Lower lobe of right lung (tissue), 2 donors: Measurements from ENCODE around the gene BTBD10. TPM values are rescaled to one million over a fixed set of nuclear protein-coding genes. Genes with fewer than 3 reads are reported as not detected.

ENCODE experiments used
- ATAC-seq, 2 donors: fragments of 200-7000 bp; cut with Tn5 transposase; one replicate each; pipeline ENCODE4 v1.9.1; 2020 to 2022; ENCODE audit warnings: mild to moderate bottlenecking in 2 of 2, moderate library complexity in 2 of 2
- DNase-seq: peaks from one replicate; pipeline ENCODE4 v3.0.0-alpha.2; 2020
- H3K27ac ChIP-seq: fragments of 200-600 bp; one replicate; pipeline ENCODE4 v1.8.0; 2022
- H3K27me3 ChIP-seq: fragments of 200-600 bp; one replicate; pipeline ENCODE4 v1.8.0; 2022; ENCODE audit warnings: low read depth
- H3K36me3 ChIP-seq: fragments of 200-600 bp; one replicate; pipeline ENCODE4 v1.8.0; 2022; ENCODE audit warnings: mild to moderate bottlenecking
- H3K4me1 ChIP-seq: fragments of 200-600 bp; one replicate; pipeline ENCODE4 v1.8.0; 2022
- H3K4me3 ChIP-seq: fragments of 200-600 bp; one replicate; pipeline ENCODE4 v1.8.0; 2022; ENCODE audit warnings: mild to moderate bottlenecking
- H3K9me3 ChIP-seq: fragments of 200-600 bp; one replicate; pipeline ENCODE4 v1.8.0; 2022
- CTCF ChIP-seq: fragments of 200-600 bp; IDR thresholded peaks from one replicate; pipeline ENCODE4 v1.8.0; 2022; ENCODE audit warnings: antibody characterized with exemption, mild to moderate bottlenecking
- intact Hi-C: fragments of 100-400 bp; cut with DNase I; formaldehyde crosslinking; loops from one replicate; pipeline ENCODE4 v1.11.0; 2022
- total RNA-seq: library from RNA; stranded (reverse); fragmentation: NEBNext Ultra II Directional; extraction: Animal tissue kit (Norgen Biotek cat#: 25700); gene quantifications from one replicate; pipeline ENCODE4 v1.2.1, GENCODE V29; 2021
- donor health status: DM: no; HTN: yes; CAD: no; lungs with severe emphysema.

BTBD10 gene
- total RNA-seq, 1 donor from 2014 or later, result 25.1 TPM

- peaks cover 7% of the 10 kb centered on the region for H3K9me3 ChIP-seq
- intact Hi-C loops, result no loop called here
- no peaks in the 10 kb centered on the region for H3K36me3 ChIP-seq
- ATAC-seq, result no peak
- H3K27ac ChIP-seq, result no peak overlapping the region
- DNase-seq, result no peak
- no peaks in the 10 kb centered on the region for H3K27me3 ChIP-seq
- no peaks in the 10 kb centered on the region for H3K4me1 ChIP-seq
- H3K4me3 ChIP-seq, result no peak overlapping the region
- TF ChIP-seq CTCF, result no peak
Measured at GRCh38 chr11:13433437-13433836, 29.6 kb downstream of the BTBD10 start.

- no peak for ATAC-seq
- no peak for DNase-seq
- H3K36me3 ChIP-seq, result no peaks in the 10 kb centered on the region
- TF ChIP-seq CTCF, result no peak
- H3K9me3 ChIP-seq, result peaks cover 15% of the 10 kb centered on the region
- intact Hi-C loops, result no loop called here
- H3K4me1 ChIP-seq, result no peaks in the 10 kb centered on the region
- H3K27me3 ChIP-seq, result no peaks in the 10 kb centered on the region
- H3K27ac ChIP-seq, result no peak overlapping the region
- no peak overlapping the region for H3K4me3 ChIP-seq
Measured at GRCh38 chr11:13429836-13430235, 33.2 kb downstream of the BTBD10 start.

GRCh38 chr11:13429288-13429687 is 33.7 kb downstream of the BTBD10 start:
- TF ChIP-seq CTCF, result no peak
- peaks cover 15% of the 10 kb centered on the region for H3K9me3 ChIP-seq
- no peak overlapping the region for H3K27ac ChIP-seq
- no peak overlapping the region for H3K4me3 ChIP-seq
- intact Hi-C loops, result no loop called here
- no peak for DNase-seq
- no peaks in the 10 kb centered on the region for H3K27me3 ChIP-seq
- H3K4me1 ChIP-seq, result no peaks in the 10 kb centered on the region
- no peaks in the 10 kb centered on the region for H3K36me3 ChIP-seq
- ATAC-seq, result no peak

DNA sequence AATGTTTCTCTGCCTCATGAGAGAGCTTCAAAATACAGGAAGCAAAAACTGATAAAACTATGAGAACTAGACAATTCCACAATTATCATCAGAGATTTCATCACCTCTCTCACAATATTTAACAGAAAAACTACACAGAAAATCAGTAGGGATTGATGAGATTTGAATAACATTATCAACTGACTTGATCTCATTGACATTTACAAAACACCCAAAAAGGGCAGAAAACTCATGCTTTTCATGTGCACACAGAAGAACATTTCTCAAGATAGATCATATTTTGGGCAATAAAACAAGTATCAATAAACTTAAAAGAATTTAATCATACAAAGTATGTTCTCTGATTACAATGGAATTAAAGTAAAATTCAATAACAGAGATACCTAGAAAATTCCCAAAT is 35.6 kb downstream of the BTBD10 start:
- TF ChIP-seq CTCF, result no peak
- H3K9me3 ChIP-seq, result peaks cover 15% of the 10 kb centered on the region
- intact Hi-C loops, result no loop called here
- H3K4me3 ChIP-seq, result no peak overlapping the region
- no peaks in the 10 kb centered on the region for H3K36me3 ChIP-seq
- H3K4me1 ChIP-seq, result no peaks in the 10 kb centered on the region
- DNase-seq, result no peak
- no peak overlapping the region for H3K27ac ChIP-seq
- ATAC-seq, result no peak
- no peaks in the 10 kb centered on the region for H3K27me3 ChIP-seq

DNA sequence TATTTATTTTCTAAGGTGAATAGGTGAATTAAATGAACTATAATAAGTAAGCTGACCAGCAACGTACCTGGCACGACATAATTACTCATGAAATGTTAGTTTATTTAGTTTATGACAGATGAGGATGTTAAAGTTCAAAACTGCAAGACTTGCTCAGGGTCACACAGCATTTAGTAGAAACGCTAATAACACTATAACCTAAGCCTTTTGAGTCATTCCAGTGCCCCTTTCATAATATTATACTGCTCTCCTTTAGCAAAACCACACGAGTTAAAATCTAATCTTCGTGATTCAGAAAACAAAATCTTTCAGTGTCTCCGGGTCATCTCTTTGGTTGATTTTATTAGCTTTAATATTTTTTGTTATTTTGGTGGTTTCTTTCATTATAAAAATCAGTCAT is 39.6 kb downstream of the BTBD10 start:
- ATAC-seq (no peak), DNase-seq (no peak)
- Histone ChIP-seq H3K4me1 (no peaks in the 10 kb centered on the region), H3K9me3 (peaks cover 7% of the 10 kb centered on the region), H3K27ac (no peak overlapping the region), H3K36me3 (peaks cover 14% of the 10 kb centered on the region), H3K27me3 (no peaks in the 10 kb centered on the region), H3K4me3 (no peak overlapping the region)
- TF ChIP-seq CTCF, result no peak
- intact Hi-C loops, result no loop called here

DNA sequence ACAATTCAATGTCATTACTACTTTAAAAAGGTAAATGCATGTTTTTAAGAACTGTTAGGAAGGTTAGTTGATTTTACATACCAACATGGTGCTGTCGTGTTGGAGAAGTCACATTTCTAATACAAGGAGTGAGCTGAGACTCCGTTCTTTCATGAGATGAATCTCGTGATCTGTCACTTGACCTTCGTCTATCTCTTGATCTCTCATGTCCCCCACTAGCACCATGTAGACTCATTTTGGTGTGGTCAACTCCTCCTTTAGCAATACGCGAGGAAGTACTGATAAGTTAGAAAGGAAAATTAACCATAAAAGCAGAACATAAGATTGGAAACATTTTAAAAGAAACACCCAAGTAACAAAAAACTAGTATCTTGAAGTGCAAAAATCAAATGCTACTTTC is 41.5 kb downstream of the BTBD10 start:
- no peak overlapping the region for H3K27ac ChIP-seq
- H3K4me1 ChIP-seq, result no peaks in the 10 kb centered on the region
- H3K4me3 ChIP-seq, result no peak overlapping the region
- H3K9me3 ChIP-seq, result no peaks in the 10 kb centered on the region
- DNase-seq (no peak), ATAC-seq (no peak)
- peaks cover 23% of the 10 kb centered on the region for H3K36me3 ChIP-seq
- intact Hi-C loops, result no loop called here
- no peaks in the 10 kb centered on the region for H3K27me3 ChIP-seq
- TF ChIP-seq CTCF, result no peak
